Pancreas (tissue), 10 donors: Measurements from ENCODE around the gene EPHB3. TPM values are rescaled to one million over a fixed set of nuclear protein-coding genes. Genes with fewer than 3 reads are reported as not detected.

ENCODE experiments used
- ATAC-seq, 4 donors: fragments of 200-7000 bp; cut with Tn5 transposase; one replicate each; pipeline versions ENCODE4 v1.8.0 to v1.9.1; 2020; ENCODE audit warnings: mild to moderate bottlenecking in 4 of 4, moderate library complexity in 4 of 4
- DNase-seq, 6 donors: peaks; one replicate each; pipeline ENCODE4 v3.0.0-alpha.2; 2020
- FAIRE-seq: peaks from 2 replicates; lab custom pipeline; 2012; peaks lifted over from hg19 to GRCh38; lab: Jason Lieb, UNC
- H3K27ac ChIP-seq, 4 donors: fragments of 200-600 bp; sonication (generic); 1 replicate in 3 of 4; 2 replicates in 1 of 4; pipeline versions ENCODE4 v1.5.0 to v1.8.0; 2020
- H3K27me3 ChIP-seq, 4 donors: fragments of 200-600 bp; one replicate each; pipeline ENCODE4 v1.8.0; 2021
- H3K36me3 ChIP-seq, 3 donors: fragments of 200-600 bp; sonication (generic) in 1 of 3; one replicate each; pipeline versions ENCODE4 v1.5.0 to v1.8.0; 2020 to 2021
- H3K4me1 ChIP-seq, 3 donors: fragments of 200-600 bp; one replicate each; pipeline ENCODE4 v1.8.0; 2021
- H3K4me3 ChIP-seq, 4 donors: fragments of 200-600 bp; sonication (generic) in 2 of 4; one replicate each; pipeline versions ENCODE4 v1.5.0 to v1.8.0; 2020 to 2021
- H3K9me3 ChIP-seq, 4 donors: fragments of 200-600 bp; one replicate each; pipeline ENCODE4 v1.8.0; 2021
- WGBS, 2 donors: extraction: QIAGEN DNeasy Blood & Tissue Kit; methylation state at CpG; one replicate each; pipeline ENCODE4 v1.1.7; 2013; 5-methylcytosine and 5-hydroxymethylcytosine counted together
- intact Hi-C, 3 donors: fragments of 100-400 bp; cut with DNase I; formaldehyde crosslinking; loops; one replicate each; pipeline versions ENCODE4 v1.11.1 to v1.14.2; 2022
- polyA plus RNA-seq, 2 donors: library from polyadenylated mRNA; stranded (reverse); fragments of 200-250 nt; gene quantifications; one replicate each; pipeline ENCODE4 v1.2.3, GENCODE V29; 2013
- total RNA-seq, 6 donors: library from RNA; stranded (reverse); fragmentation: NEBNext Ultra II Directional in 4 of 6; extraction: Animal tissue kit (Norgen Biotek cat#: 25700) in 4 of 6; gene quantifications; one replicate each; pipeline versions ENCODE4 v1.2.1 to v1.2.4, GENCODE V29; 2021 to 2023
- TF ChIP-seq, protein P1 (sequence below), 4 donors: fragments of 200-600 bp; sonication (generic) in 3 of 4; IDR thresholded peaks; one replicate each; pipeline versions ENCODE4 v1.5.0 to v1.8.0; 2021; ENCODE audit warnings: antibody characterized with exemption in 4 of 4
- donor health status: healthy with polysubstance abuse.
- donor health status: DM: no; HTN: no; CAD: no; lungs with moderate emphysema.
- donor health status: DM: no; HTN: no; CAD: no.
- donor health status: control.
- donor health status: control.
- donor health status: Bipolar disorder and iron deficiency.
- donor health status: DM: yes; HTN: yes; CAD: no.
- donor health status: DM: no; HTN: no; CAD: no.
- donor health status: DM: no; HTN: no; CAD: no.
- donor health status: DM: yes; HTN: yes; CAD: no.

Gene EPHB3
- total and polyA plus RNA-seq, 8 donors, result 5.8 to 17.3 (median 12.5) TPM

DNA sequence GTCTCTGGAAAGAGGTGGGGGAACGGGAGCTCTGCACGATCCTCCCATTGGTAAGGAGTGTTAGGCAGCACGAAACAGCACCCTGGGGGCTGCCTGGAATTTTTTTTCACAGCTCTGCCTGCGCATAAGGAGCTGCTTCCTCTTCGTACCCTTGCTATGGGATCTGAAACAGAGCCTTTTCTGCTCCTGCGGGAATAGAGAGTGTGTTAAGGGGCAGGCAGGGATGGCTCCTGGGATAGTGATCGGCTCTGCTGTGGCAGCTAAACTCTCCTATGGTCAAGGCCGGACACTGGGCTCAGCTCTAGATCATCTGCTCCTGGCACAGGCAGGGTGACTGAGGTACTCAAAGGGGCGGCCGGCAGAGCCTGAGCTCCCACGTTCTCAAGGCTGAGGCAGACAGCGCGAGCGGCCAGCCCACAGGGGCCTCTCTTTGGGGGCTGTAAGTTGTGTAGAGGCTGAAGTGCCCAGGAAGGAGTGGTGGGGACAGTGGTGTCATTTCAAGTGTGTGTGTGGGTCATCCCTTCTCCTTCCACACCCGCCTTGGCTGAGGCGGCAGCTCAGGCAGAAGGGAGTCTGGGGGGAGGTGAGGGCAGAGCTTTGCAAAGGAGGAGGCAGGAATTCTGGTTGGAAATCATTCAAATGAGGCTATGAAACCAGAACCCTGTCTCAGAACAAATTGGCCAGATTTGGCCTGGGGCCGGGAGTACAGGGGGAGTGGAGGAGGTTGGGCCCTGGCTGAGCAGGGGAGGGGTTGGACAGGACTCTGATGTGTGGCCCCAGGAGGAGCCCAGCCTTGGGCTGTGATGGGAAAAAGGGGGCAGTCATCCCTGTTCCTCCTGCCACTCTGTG, 31.0 kb downstream of the EPHB3 start:
- FAIRE-seq (no peak), ATAC-seq (peak in 3 of 4 donors; percentile 18 to 64 (median 25)), DNase-seq (peak in 2 of 6 donors; percentile 49 to 68)
- Histone ChIP-seq H3K27ac (no peak overlapping the region), H3K4me3 (no peak overlapping the region), H3K9me3 (no peaks in the 10 kb centered on the region), H3K36me3 (no peaks in the 10 kb centered on the region), H3K27me3 (no peaks in the 10 kb centered on the region), H3K4me1 (no peaks in the 10 kb centered on the region)
- intact Hi-C loops, result no loop called here
- 77 to 84% methylated on average over 17 of the region's 17 CpGs for whole genome bisulfite sequencing, 2 donors
- TF ChIP-seq, protein P1, sequence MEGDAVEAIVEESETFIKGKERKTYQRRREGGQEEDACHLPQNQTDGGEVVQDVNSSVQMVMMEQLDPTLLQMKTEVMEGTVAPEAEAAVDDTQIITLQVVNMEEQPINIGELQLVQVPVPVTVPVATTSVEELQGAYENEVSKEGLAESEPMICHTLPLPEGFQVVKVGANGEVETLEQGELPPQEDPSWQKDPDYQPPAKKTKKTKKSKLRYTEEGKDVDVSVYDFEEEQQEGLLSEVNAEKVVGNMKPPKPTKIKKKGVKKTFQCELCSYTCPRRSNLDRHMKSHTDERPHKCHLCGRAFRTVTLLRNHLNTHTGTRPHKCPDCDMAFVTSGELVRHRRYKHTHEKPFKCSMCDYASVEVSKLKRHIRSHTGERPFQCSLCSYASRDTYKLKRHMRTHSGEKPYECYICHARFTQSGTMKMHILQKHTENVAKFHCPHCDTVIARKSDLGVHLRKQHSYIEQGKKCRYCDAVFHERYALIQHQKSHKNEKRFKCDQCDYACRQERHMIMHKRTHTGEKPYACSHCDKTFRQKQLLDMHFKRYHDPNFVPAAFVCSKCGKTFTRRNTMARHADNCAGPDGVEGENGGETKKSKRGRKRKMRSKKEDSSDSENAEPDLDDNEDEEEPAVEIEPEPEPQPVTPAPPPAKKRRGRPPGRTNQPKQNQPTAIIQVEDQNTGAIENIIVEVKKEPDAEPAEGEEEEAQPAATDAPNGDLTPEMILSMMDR (IDR thresholded peaks at IDR 0.05), result no peak

DNA sequence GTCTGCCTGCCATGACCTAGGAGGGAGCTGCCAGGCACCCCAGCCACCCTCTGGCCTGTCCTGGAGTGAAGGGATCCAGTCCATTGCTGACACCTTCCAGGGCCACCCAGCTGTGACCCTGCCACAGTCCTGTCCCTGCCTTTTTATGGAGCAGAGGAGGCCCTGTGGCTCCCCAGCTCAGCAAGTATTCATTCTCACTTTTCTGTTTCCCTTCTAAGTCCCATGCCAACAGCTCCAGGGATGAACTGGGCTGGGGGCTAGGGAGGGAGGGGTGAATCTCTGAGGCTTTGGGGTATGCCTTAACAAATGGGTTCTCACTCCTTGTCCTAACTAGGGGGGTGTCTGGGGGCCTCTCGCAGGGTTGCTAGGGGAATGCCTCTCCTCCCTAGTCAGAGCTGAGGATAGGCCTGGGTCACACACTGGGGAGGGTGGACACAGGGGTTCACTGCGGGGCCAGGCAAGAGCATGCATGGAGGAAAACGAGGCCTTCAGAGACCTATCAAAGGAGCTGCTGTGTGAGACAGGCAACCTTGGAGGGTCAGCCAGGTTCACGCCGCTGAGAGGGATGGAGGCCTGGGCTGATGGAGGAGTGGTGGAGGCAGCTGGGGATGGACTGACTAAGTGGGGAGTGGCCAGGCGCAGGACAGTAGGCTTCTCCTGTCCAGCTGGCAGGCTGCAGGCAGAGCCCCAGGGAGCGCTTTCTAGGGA, 31.8 kb downstream of the EPHB3 start:
- 75 to 88% methylated on average over 7 of the region's 7 CpGs for WGBS, 2 donors
- no peak for FAIRE-seq
- TF ChIP-seq, protein P1 (IDR thresholded peaks at IDR 0.05), result no peak

DNA sequence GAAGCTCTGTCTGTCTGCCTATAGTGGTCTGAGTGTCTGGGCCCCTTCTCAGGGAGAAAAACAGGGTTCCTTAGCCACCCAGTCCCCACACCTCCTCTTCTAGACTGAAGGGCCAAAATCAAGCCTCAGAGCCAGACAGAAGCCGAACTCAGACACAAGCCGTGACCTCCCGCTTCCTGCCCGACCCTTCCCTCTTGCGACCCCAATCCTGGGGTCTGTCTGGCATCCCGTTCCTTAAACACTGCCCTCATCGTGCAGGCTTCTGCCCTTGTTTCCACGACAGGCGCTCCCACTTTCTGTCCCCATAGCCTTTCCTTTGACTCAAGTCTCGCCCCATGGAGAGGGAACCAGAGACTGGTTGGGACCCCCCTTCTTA, 32.3 kb downstream of the EPHB3 start:
- Histone ChIP-seq H3K4me1 (no peaks in the 10 kb centered on the region), H3K4me3 (no peak overlapping the region), H3K27me3 (no peaks in the 10 kb centered on the region), H3K27ac (no peak overlapping the region), H3K9me3 (no peaks in the 10 kb centered on the region), H3K36me3 (no peaks in the 10 kb centered on the region)
- FAIRE-seq, result no peak
- DNase-seq, result no peak
- WGBS, 2 donors, result 91 to 93% methylated on average over 10 of the region's 10 CpGs
- intact Hi-C loops, result no loop called here
- no peak for ATAC-seq
- TF ChIP-seq, protein P1 (IDR thresholded peaks at IDR 0.05), result no peak

More for the DNA sequence above, 31.8 kb downstream of the EPHB3 start:
- no peaks in the 10 kb centered on the region for H3K36me3 ChIP-seq
- peak in 2 of 4 donors; percentile 26 to 48 for ATAC-seq
- H3K4me1 ChIP-seq, result no peaks in the 10 kb centered on the region
- DNase-seq, result peak in 1 of 6 donors; percentile 43
- no peak overlapping the region for H3K27ac ChIP-seq
- no peak overlapping the region for H3K4me3 ChIP-seq
- H3K27me3 ChIP-seq, result no peaks in the 10 kb centered on the region
- intact Hi-C loops, result no loop called here
- no peaks in the 10 kb centered on the region for H3K9me3 ChIP-seq

DNA sequence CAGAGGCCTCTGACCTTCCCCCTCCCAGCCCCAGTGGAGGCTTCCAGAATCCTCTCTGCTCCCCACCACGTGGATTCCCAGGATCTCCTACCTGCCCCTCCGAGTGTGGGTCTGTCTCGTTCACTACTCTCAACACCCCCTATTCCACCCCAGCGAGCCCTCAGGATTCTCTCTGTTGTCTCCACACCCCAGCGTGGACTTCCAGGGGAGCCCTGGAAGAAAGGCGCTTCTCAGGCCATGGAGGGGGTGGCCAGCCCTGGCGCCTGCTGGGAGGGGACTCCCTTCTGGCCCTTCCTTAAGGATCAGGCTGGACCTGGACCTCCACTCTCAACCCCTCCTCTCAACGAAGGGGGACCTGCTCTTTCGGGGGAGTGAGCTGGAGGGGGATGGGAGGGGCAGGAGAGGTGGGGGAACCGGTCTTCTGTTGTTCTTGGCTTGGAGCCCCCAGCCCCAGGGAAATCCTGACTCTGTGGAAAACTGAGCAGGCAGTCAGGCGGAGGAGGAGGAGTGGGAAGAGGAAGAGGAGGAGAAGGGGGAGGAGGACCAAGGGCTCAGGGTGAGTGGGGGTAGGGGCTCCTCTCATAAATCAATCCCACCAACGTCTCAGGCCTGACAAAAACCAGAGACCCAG, 32.9 kb downstream of the EPHB3 start:
- ATAC-seq (no peak), DNase-seq (peak in 1 of 6 donors; percentile 28), FAIRE-seq (no peak)
- intact Hi-C loops, result no loop called here
- no peaks in the 10 kb centered on the region for H3K27me3 ChIP-seq
- no peak overlapping the region for H3K4me3 ChIP-seq
- 64 to 70% methylated on average over 12 of the region's 12 CpGs for WGBS, 2 donors
- no peaks in the 10 kb centered on the region for H3K36me3 ChIP-seq
- H3K9me3 ChIP-seq, result no peaks in the 10 kb centered on the region
- no peak overlapping the region for H3K27ac ChIP-seq
- TF ChIP-seq, protein P1 (IDR thresholded peaks at IDR 0.05), result no peak
- H3K4me1 ChIP-seq, result no peaks in the 10 kb centered on the region
